Measurements from ENCODE around the gene CD200. TPM values are rescaled to one million over a fixed set of nuclear protein-coding genes. Genes with fewer than 3 reads are reported as not detected.

The CD200 gene
- total RNA-seq, 2 donors from 2014 or later: 7.7 to 17.7 TPM

- no peak for DNase-seq (ENCODE audit: low spot score)
- intact Hi-C loops (cut with DNase I): no loop called here
Observed at GRCh38 chr3:112321867-112322652, 10.9 kb upstream of the CD200 start.

DNA sequence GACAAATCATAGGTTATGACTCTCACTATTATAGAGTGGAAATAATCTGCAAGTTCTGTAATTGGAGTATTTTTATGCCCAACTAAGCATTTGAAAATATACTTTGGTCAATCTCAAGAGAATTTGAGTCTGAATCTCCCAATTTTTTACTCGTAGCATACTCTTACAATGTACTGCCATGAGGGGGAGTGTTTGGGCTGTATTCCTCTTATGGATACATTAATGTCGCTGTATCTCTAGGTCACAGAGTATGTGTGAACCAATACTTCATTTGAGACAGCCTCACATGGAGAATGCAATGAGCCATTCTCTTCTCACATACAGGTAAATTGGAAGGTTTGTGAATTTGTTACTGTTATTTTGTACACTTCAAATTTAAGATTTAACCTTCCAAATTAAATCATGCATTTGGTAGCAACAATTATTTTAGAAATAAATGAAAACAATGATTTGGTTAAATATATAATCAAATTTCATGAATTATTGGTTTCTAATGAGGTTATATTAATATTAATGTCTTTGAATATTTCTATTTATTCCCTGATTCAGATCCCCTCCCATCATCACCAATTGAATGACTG is 5.5 kb upstream of the CD200 start:
- intact Hi-C loops (cut with DNase I): loop anchor here (5.0 kb wide), 2 partner anchors 190 to 195 kb away; no protein-coding TSS in a partner anchor
- DNase-seq (ENCODE audit: low spot score): no peak

DNA sequence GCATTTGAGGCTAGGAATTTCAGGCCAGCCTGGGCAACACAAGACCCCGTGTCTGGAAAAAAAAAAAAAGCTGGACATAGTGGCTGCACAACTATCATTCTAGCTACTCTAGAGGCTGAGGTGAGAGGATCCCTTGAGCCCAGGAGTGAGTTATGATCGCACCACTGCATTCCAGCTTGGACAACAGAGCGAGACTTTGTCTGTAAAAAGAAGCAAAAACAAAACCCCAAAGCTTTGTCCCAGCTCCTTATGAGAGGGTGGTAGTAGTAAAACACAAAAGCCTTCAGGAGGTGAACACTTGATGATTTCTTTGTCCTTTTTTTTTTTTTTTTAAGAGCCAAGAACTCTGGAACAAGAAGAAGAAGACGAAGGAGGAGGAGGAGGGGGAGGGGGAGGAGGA is 1.1 kb upstream of the CD200 start:
- intact Hi-C loops (cut with DNase I): loop anchor here in 1 of 2 donors (5.0 kb wide), 1 partner anchor 45 kb away; no protein-coding TSS in a partner anchor
- no peak for DNase-seq (ENCODE audit: low spot score)

GRCh38 chr3:112333381-112334317 is 693 bp downstream of the CD200 start:
- intact Hi-C loops (cut with DNase I): loop anchor here in 1 of 2 donors (5.0 kb wide), 1 partner anchor 44 kb away; no protein-coding TSS in a partner anchor
- no peak for DNase-seq (ENCODE audit: low spot score)

DNA sequence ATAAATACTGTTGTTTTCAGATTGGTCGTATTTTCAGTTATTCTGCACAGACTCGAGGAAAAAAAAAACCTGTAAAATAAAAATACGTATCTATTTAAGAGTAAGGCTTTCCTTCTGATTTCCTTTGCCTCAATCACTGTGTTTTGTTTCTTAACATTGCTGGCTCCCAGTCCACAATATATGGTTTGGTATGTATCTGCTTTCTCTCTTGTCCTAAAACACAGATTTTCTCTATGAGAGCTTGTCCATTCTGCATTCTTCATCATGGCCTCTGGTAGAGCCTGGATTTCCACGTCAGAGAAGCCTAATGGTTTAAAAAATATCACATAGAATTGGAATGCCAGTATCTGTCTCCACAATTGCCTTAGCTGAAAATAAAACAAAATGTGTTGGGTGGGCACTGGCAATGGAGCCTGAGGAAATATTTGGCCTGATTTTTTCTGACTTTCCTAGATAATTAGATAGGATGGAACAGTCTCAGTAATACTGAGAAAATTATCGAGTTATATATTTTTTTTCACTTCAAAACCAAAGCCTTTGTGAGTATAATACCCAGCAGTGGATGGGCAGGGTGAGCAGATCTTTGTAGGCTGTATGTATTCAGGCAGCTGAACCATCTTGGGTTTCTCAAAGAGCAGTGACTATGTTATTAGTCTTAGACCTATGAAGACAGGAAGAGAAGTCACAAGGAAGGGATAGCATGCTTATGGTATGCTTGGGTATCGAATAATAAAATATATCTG is 1.9 kb downstream of the CD200 start:
- intact Hi-C loops (cut with DNase I): loop anchor here in 1 of 2 donors (5.0 kb wide), 1 partner anchor 42 kb away; no protein-coding TSS in a partner anchor
- DNase-seq (ENCODE audit: low spot score): no peak

DNA sequence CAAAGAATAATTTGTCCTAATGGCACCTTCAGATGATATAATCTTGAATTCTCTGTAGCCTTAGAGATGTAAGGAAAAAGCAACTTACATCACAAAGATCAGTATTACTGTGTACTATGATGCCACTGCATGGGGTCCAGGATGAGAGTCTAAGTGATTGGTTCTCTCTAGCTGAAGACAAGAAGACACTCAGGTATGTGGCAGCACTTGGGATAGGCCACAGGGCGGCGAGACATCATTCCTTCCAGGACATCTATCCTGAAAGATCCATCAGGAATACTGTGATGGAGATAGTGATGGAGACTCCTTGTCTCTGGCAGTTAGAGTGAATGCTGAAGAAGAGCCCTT is 2.5 kb downstream of the CD200 start:
- intact Hi-C loops (cut with DNase I): no loop called here

DNA sequence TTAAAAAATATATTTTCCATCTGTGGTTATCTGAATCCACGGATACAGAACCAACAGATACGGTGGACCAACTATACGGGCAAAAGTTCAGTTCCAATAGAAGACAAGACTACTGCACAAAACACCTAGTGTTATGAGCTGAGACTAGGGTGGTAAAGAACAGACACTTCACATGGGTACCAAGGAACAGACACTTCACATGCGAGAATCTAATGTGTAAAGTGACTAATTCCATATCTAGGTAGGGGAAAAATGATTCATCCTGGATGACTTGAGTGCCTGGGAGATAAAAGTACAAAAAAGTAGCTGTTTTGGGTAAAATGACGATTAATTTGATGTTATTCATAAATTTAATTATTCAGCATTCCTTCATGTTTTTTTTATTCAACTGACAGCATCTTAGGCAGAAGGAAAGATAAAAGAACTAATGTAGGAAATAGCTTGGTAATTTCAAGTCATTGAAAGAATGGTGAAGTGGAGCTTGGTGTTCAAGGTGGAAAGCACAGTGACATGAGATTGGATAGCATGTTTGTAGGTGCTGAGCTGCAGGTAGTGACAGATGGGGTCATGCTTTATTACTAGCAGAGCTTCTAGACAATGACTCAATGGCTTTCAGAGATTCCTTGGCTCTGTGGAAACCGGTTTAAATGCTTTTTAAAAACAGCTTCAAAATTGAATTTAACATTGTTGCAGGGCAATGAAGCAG is 5.2 kb downstream of the CD200 start:
- DNase-seq (ENCODE audit: low spot score): no peak
- intact Hi-C loops (cut with DNase I): no loop called here

More for the DNA sequence above, 2.5 kb downstream of the CD200 start:
- DNase-seq (ENCODE audit: low spot score): no peak

- intact Hi-C loops (cut with DNase I): no loop called here
- DNase-seq (ENCODE audit: low spot score): no peak
Observed at GRCh38 chr3:112338727-112339056, 5.7 kb downstream of the CD200 start.

GRCh38 chr3:112339134-112339533 is 6.2 kb downstream of the CD200 start:
- no peak for DNase-seq (ENCODE audit: low spot score)
- intact Hi-C loops (cut with DNase I): no loop called here

- no peak for DNase-seq (ENCODE audit: low spot score)
Observed at GRCh38 chr3:112339609-112340008, 6.7 kb downstream of the CD200 start.

GRCh38 chr3:112341386-112341785 is 8.4 kb downstream of the CD200 start:
- no peak for DNase-seq (ENCODE audit: low spot score)
- intact Hi-C loops (cut with DNase I): no loop called here

More at GRCh38 chr3:112339609-112340008, 6.7 kb downstream of the CD200 start:
- intact Hi-C loops (cut with DNase I): no loop called here

GRCh38 chr3:112345681-112346080 is 12.7 kb downstream of the CD200 start:
- DNase-seq (ENCODE audit: low spot score): no peak
- intact Hi-C loops (cut with DNase I): no loop called here

- intact Hi-C loops (cut with DNase I): no loop called here
- DNase-seq (ENCODE audit: low spot score): no peak
Observed at GRCh38 chr3:112346491-112347122, 13.7 kb downstream of the CD200 start.

- DNase-seq (ENCODE audit: low spot score): no peak
- intact Hi-C loops (cut with DNase I): no loop called here
Observed at GRCh38 chr3:112348943-112349342, 16.0 kb downstream of the CD200 start.

- intact Hi-C loops (cut with DNase I): no loop called here
- no peak for DNase-seq (ENCODE audit: low spot score)
Observed at GRCh38 chr3:112349557-112349956, 16.6 kb downstream of the CD200 start.

DNA sequence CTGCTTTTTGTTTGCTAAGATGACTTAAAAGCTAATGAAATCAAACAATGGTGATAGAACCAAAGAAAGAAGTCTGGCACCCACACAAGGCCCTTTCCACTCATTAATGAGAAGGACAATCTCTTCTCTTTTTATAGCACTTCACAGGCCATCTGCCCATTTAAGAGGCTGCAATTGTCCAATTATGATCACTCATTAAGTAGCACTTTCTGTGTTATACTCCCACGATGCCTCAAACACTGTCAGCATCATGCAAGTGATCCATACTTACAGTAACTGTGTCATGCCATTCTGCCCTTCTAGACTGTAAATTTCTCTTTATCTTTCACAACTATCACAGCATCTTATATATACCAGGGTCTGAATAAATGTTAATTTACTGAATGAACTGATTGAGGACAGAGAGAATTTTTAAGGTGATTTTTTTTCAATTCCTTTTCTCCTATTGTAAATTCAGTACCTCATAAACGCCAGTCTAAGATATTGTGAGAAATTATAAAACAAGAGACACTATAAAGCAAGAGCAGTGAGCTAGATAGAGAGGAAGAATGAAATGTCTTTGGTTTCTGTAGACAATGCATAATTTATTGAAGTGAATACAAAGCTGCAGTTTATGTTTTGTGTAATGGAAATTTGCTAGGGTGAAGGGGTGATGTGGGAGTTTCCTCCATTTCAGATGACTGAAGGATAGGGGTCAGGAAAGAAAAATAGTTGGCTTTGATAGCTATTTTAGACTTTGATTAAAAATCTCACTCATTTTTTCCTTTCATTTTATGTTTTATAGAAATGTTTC is 17.3 kb downstream of the CD200 start:
- DNase-seq (ENCODE audit: low spot score): no peak
- intact Hi-C loops (cut with DNase I): no loop called here

- DNase-seq (ENCODE audit: low spot score): no peak
- intact Hi-C loops (cut with DNase I): no loop called here
Observed at GRCh38 chr3:112351036-112351435, 18.1 kb downstream of the CD200 start.

All from posterior vena cava (tissue), 2 donors.